C1 segment of cervical spinal cord (tissue), 14 donors: ENCODE results near the gene DDIT3.
"Not testable (repeated sequence)": the region's sequence is repeated elsewhere in the genome, so short reads cannot be mapped to it uniquely, and the experiment has no call there.

Experiments used
- DNase-seq, 14 donors: peaks; one replicate each; lab custom pipeline; 2025; lab: John Stamatoyannopoulos, UW

The DDIT3 gene

DNA sequence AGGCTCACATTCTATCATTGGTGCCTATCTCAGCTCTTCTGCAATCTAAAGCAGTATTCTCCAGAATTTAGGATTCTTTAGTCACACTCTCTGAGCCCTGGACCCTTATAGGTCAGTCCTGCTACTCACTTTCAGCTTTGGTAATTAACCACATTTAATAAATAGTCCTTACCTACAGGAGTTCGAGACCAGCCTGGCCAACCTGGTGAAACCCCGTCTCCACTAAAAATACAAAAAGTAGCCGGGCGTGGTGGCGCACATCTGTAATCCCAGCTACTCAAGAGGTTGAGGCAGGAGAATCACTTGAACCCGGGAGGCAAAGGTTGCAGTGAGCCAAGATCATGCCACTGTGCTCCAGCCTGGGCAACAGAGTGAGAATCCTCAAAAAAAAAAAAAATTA lies 6.6 kb downstream of the DDIT3 start:
- DNase-seq, result not testable (repeated sequence)

DNA sequence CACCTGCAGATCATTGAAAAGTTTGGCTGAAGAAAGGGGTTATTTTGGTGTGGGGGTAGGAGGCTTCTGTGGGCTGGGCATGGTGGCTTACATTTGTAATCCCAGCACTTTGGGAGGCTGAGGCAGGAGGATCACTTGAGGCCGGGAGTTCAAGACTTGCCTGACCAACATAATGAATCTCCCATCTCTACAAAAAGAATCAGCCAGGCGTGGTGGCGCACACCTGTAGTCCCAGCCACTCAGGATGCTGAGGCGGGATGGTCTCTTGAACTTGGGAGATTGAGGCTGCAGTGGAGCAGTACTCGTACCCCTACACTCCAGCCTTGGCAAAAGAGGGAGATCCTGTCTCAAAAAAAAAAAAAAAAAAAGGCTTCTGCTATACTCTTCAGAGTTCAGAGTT lies 7.0 kb downstream of the DDIT3 start:
- DNase-seq, result no peak

- no peak for DNase-seq
Measured at GRCh38 chr12:57512665-57513064, 7.6 kb downstream of the DDIT3 start.

GRCh38 chr12:57511588-57512325 lies 8.6 kb downstream of the DDIT3 start:
- no peak for DNase-seq

- DNase-seq, result no peak
Measured at GRCh38 chr12:57511161-57511560, 9.2 kb downstream of the DDIT3 start.

DNA sequence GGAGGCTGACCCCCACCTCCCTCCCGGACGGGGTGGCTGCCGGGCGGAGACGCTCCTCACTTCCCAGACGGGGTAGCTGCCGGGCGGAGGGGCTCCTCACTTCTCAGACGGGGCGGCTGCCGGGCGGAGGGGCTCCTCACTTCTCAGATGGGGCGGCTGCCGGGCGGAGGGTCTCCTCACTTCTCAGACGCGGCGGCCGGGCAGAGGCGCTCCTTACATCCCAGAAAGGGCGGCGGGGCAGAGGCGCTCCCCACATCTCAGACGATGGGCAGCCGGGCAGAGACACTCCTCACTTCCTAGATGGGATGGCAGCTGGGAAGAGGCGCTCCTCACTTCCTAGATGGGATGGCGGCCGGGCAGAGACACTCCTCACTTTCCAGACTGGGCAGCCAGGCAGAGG lies 12.5 kb downstream of the DDIT3 start:
- not testable (repeated sequence) for DNase-seq

- DNase-seq, result not testable (repeated sequence)
Measured at GRCh38 chr12:57506541-57506940, 13.8 kb downstream of the DDIT3 start.

- DNase-seq, result not testable (repeated sequence)
Measured at GRCh38 chr12:57502311-57502969, 17.9 kb downstream of the DDIT3 start.

- no peak for DNase-seq
Measured at GRCh38 chr12:57500213-57500612, 20.1 kb downstream of the DDIT3 start.

DNA sequence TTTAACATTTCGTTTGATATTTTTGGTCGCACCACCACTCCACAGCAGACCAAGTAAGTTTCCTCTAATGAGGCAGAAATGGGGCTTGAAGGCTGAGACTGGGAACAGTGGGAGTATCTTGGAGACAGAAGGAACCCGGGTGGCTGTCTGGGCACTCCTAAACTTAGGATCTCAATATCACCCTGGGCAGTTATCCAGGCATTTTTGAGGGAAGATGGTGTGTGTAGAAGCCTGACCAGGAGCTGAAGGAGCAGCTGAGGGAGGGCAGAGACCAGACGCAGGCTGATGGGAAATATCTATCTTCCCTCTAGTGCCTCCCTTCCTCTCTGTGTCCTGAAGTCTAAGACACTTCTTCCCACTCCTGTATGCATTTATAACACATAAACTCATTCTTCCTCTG lies 21.7 kb downstream of the DDIT3 start:
- no peak for DNase-seq

DNA sequence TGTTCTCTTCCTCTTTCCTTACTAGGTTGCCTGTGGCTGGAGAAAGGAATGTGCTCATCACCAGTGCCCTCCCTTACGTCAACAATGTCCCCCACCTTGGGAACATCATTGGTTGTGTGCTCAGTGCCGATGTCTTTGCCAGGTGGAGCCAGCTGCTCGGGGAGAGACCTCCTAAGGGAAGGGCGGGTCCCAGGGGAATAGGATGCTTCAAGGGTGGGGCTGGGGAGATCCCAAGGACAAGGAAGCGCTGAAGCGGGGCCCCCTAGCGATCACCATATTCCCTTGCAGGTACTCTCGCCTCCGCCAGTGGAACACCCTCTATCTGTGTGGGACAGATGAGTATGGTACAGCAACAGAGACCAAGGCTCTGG lies 22.2 kb downstream of the DDIT3 start:
- no peak for DNase-seq

- no peak for DNase-seq
Measured at GRCh38 chr12:57497223-57498131, 22.8 kb downstream of the DDIT3 start.

DNA sequence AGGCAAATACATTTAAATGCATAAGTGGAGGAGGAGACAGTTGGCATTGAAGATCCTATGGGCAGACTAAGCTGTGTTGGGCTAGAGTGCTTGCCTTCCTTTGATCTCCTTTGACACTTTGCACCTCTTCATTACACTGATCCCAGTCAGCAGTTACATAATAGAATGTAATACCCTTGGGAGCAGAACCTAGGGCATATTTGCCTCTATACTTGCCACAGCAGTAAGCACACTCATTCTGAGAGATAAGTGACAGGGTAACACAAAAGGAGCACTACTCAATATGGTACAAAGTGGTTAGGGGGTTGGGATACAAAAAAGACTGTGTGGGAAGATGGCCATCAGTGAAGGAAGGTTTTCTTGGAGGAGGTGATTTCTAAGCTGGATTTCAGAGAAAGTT lies 23.5 kb downstream of the DDIT3 start:
- no peak for DNase-seq

- DNase-seq, result not testable (repeated sequence)
Measured at GRCh38 chr12:57495051-57495701, 25.1 kb downstream of the DDIT3 start.

DNA sequence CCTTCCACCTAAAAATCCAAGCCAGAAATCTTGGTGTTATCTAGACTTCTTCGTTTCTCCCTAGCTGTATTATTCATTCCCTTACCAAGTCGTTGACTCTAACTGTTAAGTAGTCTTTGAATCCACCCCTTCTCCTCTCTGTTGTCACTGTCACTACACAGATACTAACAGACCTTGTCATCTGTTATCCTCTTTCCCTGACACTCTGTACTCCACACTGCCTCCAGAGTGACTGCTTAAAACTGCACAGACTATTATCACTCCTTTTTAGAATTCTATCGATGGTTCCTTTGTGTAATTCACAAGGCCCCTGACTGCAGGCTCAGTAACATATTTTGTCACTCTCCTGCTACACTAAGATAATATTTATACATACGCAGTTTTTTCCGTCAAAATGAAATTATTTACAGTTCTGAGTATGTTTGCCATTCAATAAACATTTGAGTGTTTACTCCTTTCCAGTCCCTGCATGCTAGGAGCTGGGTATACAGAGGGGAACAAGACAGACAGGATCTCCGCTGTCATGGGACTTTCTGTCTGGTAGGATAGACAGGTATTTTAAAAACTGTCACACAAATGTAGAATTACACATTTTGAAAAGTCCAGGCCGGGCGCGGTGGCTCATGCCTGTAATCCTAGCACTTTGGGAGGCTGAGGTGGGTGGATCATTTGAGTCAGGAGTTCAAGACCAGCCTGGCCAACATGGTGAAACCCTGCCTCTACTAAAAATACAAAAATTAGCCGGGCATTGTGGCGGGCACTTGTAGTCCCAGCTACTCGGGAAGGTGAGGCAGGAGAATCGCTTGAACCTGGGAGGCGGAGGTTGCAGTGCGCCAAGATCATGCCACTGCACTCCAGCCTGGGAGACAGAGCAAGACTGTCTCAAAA lies 28.7 kb downstream of the DDIT3 start:
- DNase-seq, result no peak

DNA sequence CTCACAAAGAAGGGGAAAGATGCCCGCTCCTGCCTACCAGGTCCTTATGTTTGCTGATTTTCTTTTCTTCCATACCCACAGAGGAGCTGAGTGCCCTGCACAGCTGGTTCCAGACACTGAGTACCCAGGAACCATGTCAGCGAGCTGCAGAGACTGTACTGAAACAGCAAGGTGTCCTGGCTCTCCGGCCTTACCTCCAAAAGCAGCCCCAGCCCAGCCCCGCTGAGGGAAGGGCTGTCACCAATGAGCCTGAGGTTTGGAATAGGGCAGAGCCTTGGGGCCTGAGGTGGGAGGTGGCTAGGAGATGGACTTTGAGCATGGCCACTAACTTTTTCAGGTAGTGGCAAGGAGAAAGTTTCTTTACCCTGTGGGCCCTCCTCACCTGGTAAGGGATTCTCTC lies 30.2 kb downstream of the DDIT3 start:
- no peak for DNase-seq

GRCh38 chr12:57489157-57489641 lies 31.1 kb downstream of the DDIT3 start:
- DNase-seq, result no peak

GRCh38 chr12:57488402-57489156 lies 31.7 kb downstream of the DDIT3 start:
- DNase-seq, result peak in 1 of 14 donors; percentile 28

DNA sequence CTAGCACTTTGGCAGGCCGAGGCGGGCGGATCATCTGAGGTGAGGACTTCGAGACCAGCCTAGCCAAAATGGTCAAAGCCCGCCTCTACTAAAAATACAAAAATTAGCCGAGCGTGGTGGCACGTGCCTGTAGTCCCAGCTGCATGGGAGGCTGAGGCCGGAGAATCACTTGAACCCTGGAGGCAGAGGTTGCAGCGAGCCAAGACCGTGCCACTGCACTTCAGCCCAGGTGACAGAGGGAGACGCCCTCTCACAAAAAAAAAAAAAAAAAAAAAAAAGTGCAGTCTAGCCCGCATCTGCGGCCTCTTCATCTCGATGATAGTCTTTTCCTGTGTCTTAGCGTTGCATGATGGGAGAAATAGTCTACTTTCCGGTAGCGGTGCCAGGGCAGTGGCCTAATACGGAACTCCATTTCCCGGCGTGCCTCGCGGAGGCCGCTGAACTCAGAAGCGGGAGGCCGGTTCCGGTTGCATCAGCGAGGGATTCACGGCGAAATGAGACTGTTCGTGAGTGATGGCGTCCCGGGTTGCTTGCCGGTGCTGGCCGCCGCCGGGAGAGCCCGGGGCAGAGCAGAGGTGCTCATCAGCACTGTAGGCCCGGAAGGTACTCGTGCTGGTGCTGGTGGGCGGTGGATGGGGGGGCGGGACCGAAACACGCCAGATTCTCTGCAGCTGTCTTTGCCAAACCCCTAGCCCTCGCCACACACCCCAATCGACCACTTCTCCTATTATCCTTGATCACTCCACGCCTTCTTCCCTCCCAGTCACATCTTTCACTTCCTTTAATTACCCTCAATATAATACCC lies 32.5 kb downstream of the DDIT3 start, which contains the start of gene MARS1:
MARS1 (plus strand) TSS at position 472 of the 805 bp plus-strand sequence; CDS start at position 495, 23 bp downstream.
- peak; percentile 21 to 96 (median 88) for DNase-seq
